ENCODE data around the gene IFIT1B.
A peak's percentile ranks its signal among the peaks of the same experiment; 100 is the strongest.
"Not testable (repeated sequence)": the region's sequence is repeated elsewhere in the genome, so short reads cannot be mapped to it uniquely, and the experiment has no call there.

The IFIT1B gene

GRCh38 chr10:89347701-89348457, 30.0 kb upstream of the IFIT1B start:
- FAIRE-seq (no peak), DNase-seq (ENCODE audit: low spot score) (no peak)

DNA sequence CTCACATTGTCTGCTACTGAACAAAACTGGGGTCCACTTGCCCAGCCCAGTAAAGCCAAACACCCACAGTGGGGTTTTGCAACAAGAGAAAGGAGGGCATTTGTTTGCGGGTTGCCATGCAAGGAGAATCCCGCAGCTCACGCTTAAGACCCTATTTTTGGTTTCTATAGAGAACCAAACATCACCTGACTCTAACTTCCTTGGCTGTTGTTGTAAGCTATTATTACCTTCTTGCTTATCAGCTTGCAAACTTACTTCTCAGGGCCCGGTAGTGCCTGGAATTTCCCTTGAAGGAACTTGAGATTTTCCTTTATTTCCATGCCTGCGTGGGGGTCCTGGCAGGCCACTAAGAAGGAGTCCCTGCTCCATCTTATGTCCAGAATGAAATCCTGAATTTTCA, 29.4 kb upstream of the IFIT1B start:
- FAIRE-seq (no peak), DNase-seq (ENCODE audit: low spot score) (no peak)

DNA sequence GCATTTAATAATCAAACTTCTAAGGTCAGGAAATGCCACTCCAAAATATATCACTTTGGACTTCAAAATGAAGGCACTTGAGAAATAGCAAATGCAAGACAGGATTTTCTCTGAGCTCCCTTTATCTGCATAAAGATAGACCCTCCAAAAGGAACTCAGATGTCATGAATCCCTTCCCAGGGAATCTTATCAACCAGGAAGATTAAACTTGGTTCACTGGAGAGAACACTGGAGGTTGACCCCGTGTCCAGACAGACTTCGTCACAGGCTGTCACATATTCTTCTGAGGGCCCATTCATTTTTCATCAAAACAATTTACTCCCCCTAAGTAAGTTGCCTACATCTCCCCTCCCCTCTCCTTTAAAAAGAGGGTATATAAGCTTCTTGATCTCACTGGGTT, 28.9 kb upstream of the IFIT1B start:
- no peak for DNase-seq (ENCODE audit: low spot score)
- no peak for FAIRE-seq

GRCh38 chr10:89350631-89351315, 27.1 kb upstream of the IFIT1B start:
- not testable (repeated sequence) for FAIRE-seq; DNase-seq (ENCODE audit: low spot score)

- DNase-seq (ENCODE audit: low spot score) (peak; percentile 15), FAIRE-seq (no peak)
Measured at GRCh38 chr10:89351412-89351779, 26.5 kb upstream of the IFIT1B start.

DNA sequence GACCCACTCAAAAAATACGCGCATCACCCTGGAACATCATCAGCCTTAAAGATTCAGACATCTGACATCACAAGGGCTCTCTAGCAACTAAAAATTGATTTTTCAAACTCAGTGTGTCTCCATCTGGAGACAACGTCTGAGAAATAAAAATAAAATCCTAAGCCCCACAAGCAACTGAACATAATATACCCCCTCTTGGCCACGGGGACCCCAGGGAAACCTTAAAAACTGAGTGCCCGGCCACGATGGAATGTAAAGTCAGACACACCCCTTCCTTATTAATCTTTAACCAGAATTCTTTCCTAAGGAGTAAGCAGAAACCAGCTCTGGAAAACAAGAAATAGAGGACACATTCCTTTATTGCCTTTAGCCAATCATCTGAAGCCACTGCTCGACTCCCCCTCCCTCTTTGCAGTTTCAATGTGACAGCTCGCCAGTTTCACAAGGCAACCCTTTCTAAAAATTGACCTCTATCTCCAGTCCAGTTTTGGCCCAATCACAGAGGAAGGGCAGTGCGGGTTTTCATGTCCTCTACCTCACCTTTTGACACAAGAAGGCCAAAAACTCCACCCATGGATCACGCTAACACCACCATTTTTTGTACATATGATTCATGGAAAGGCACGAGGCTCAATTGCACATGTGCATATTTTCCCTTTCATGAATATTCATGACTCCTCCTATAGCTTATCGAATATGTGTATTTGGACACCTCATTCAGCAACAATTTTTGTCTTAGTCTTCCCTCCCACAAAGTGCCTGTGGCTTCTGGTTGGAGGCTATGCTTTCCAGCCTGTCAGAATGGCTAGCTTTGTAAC, 25.9 kb upstream of the IFIT1B start:
- FAIRE-seq (no peak), DNase-seq (ENCODE audit: low spot score) (peak; percentile 42)

GRCh38 chr10:89352802-89353201, 25.1 kb upstream of the IFIT1B start:
- DNase-seq (ENCODE audit: low spot score) (no peak), FAIRE-seq (no peak)

DNA sequence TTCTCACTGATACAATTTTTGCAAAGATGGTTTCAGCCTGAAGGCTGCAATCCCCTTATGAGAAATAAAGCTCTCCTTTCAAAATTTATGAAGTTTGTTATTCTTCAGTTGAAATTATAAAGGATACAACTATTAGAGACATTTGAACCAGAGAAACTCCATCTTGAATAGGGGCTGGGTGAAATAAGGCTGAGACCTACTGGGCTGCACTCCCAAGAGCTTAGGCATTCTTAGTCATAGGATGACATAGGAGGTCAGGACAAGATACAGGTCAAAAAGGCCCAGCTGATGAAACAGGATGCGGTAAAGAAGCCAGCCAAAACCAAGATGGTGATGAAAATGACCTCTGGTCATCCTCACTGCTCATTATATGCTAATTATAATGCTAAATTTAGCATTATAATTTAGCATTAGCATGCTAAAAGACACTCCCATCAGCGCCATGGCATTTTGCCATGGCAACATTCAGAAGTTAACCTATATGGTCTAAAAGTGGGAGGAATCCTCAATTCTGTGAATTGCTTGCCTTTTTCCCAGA, 22.4 kb upstream of the IFIT1B start:
- no peak for FAIRE-seq
- no peak for DNase-seq (ENCODE audit: low spot score)

DNA sequence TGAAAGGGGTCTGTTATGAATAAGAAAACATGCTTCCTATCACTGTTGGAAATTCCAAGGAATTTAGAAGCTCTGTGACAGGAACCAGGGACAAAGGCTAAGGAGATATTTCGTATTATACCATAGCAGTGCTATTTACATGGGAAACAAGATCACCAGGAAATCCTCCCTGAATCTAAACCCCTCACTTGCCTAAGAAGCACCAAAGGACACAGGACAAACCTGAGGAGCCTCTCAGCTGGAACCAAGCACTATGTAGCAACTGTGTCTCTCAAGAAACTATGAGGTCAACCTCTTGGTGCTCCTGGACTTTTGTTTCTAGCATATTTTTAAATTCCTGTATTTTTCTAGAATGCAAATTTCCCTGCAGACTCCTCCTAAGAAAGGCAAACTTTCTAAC, 20.8 kb upstream of the IFIT1B start:
- no peak for FAIRE-seq
- DNase-seq (ENCODE audit: low spot score): no peak

DNA sequence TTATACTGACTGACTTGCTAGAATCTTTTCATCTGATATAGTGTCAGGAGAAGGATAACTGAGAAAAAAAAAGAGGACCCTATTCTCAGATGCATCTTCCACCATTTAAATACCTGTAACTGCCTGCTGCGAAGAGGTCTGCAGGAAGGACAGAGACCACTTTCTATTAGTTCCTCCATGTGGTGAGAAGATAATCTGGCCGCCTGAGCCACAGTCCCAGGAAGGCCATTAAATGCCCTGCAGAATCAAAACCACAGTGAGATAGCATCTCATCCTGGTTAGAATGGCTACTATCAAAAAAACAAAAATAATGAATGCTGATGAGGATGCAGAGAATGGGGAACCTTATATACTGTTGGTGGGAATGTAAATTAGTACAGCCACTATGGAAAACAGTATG, 19.9 kb upstream of the IFIT1B start:
- no peak for FAIRE-seq
- no peak for DNase-seq (ENCODE audit: low spot score)

GRCh38 chr10:89360157-89360556, 17.7 kb upstream of the IFIT1B start:
- FAIRE-seq (no peak), DNase-seq (ENCODE audit: low spot score) (no peak)

- DNase-seq (ENCODE audit: low spot score): no peak
- FAIRE-seq: no peak
Measured at GRCh38 chr10:89362929-89363328, 14.9 kb upstream of the IFIT1B start.

- FAIRE-seq (no peak), DNase-seq (ENCODE audit: low spot score) (no peak)
Measured at GRCh38 chr10:89363729-89364442, 14.0 kb upstream of the IFIT1B start.

DNA sequence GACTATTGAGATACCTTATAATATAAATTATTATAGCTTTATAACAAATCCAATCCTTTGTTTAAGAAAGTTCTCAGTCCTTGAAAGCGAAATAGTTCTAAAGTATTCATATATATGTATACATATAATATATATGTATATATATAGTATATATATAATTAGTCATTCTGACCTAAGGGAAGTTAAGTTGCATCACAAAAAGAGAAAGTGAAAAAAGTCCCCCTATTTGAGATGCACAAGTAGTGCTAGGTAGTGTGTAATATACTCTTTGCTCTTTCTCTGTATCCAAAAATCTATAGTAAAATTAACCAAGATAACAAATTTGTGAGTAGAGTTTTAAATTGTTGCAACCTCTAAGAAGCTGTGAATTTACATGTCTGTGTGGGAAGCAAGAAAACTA, 13.3 kb upstream of the IFIT1B start:
- DNase-seq (ENCODE audit: low spot score) (no peak), FAIRE-seq (no peak)

DNA sequence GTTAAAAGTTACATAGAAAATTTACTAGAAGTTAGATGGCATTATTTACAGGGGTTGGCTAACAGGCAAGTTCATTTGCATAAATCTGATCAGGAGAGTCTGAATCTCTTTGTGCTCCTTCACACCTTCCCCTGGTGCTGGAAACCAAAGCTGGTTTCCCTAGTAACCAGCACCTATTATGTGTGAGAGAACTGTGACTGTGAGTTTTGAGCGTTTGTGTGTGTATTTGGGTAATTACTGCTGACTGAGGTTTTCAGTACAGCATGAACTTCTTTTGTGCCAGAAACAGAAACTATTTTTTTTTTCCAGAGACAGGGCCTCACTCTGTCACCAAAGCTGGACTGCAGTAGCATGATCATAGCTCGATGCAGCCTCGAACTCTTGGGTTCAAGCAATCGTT, 10.3 kb upstream of the IFIT1B start:
- no peak for DNase-seq (ENCODE audit: low spot score)
- FAIRE-seq: no peak

GRCh38 chr10:89368129-89368528, 9.7 kb upstream of the IFIT1B start:
- DNase-seq (ENCODE audit: low spot score) (no peak), FAIRE-seq (no peak)

DNA sequence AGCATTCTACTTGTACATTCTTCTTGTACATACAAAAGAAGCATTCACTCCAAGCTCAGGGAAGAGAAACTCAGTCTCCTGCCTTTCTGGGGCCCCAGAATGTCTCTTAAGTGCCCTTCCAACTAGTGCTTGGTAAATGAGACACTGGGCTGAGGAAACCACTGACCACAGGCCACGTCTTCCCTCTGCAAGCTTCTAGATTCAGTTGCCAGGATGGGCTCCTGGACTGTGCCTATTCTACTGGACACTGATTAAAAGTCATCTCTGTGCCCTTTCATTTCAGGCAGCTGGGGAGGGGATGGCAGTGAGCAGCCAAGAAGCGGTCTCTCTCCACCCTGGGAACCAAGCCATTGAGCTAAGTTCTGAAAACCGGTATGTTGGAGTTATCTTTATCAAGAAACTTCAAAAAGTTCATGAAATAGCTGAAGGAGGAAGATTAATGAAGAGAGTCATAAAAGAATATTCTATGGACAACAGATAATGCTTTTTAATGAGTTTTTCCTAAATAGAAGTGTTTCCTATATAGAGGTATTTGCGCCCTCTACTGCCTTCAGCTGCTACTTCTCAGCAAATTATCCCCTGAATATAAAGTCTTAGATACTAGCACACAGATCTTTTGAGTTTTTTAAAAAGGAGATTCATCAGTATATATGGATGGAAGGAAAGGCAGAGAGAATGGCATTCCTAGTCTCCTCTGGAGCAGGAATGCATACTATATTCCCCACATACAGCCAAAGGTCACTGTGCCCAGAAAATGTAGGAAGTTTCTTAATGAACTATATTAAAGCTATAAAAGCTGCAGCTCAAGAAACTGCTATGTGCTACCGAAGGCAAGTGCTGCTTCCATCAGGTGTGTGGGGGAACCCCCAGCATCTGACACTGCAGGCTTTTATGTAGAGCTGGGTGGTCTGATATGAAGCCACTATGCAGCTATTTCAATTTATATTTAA, 8.4 kb upstream of the IFIT1B start:
- FAIRE-seq: no peak
- no peak for DNase-seq (ENCODE audit: low spot score)

DNA sequence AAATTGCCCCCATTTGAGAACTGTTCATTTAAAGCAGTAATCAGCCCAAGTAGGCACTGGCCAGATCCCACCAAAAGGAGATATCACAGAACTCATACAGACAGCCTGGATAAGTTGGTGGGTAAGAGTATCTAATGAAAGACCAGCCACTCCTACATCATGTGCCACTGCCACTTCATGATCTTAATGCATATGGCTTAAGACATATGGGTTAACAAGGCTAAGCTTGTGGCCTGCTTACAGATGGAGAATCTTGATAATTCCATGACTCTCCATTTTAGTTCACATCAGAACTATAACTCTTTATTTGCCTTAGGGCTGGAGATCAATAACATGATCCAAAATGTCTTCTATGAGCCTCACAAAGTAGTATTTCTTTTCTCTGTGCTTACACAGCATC, 6.8 kb upstream of the IFIT1B start:
- DNase-seq (ENCODE audit: low spot score): no peak
- FAIRE-seq: no peak

GRCh38 chr10:89371987-89372386, 5.9 kb upstream of the IFIT1B start:
- no peak for DNase-seq (ENCODE audit: low spot score)
- FAIRE-seq: no peak
